Measurements from ENCODE around the gene TAPT1.
"Not testable (repeated sequence)": the region's sequence is repeated elsewhere in the genome, so short reads cannot be mapped to it uniquely, and the experiment has no call there.

The TAPT1 gene

DNA sequence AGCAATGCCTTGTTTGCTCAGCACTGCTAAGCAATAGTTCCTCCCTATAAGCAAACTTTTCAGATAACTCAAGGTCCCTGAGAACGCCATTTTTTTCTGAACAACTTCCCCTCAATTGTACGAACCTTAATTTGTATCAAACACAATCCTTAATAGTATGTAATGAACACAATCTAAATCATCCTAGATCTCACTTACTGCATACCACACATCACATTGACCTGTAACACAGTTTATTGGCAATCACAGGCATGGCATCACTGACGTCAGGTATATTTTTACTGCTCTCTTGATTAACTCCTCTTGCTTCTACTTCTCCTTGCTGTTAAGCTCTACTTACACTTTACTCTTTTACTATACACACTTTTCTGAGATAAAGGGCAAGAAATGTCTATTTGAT is 67.0 kb downstream of the TAPT1 start:
- no peak overlapping the region for H3K4me3 ChIP-seq (ENCODE audit: low read length)
- TF ChIP-seq, protein P1, sequence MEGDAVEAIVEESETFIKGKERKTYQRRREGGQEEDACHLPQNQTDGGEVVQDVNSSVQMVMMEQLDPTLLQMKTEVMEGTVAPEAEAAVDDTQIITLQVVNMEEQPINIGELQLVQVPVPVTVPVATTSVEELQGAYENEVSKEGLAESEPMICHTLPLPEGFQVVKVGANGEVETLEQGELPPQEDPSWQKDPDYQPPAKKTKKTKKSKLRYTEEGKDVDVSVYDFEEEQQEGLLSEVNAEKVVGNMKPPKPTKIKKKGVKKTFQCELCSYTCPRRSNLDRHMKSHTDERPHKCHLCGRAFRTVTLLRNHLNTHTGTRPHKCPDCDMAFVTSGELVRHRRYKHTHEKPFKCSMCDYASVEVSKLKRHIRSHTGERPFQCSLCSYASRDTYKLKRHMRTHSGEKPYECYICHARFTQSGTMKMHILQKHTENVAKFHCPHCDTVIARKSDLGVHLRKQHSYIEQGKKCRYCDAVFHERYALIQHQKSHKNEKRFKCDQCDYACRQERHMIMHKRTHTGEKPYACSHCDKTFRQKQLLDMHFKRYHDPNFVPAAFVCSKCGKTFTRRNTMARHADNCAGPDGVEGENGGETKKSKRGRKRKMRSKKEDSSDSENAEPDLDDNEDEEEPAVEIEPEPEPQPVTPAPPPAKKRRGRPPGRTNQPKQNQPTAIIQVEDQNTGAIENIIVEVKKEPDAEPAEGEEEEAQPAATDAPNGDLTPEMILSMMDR (conservative IDR thresholded peaks at IDR 0.05; ENCODE audit: low read depth, low read length) = no peak
- DNase-seq (ENCODE audit: low read depth) = no peak

GRCh38 chr4:16158504-16158852 is 67.8 kb downstream of the TAPT1 start:
- H3K4me3 ChIP-seq (ENCODE audit: low read length) = peak overlapping the region; percentile 11
- TF ChIP-seq, protein P1 (conservative IDR thresholded peaks at IDR 0.05; ENCODE audit: low read depth, low read length) = no peak
- peak; percentile 51 for DNase-seq (ENCODE audit: low read depth)

GRCh38 chr4:16157609-16158503 is 68.4 kb downstream of the TAPT1 start:
- TF ChIP-seq, protein P1 (conservative IDR thresholded peaks at IDR 0.05; ENCODE audit: low read depth, low read length) = no peak
- DNase-seq (ENCODE audit: low read depth) = peak; percentile 56
- H3K4me3 ChIP-seq (ENCODE audit: low read length) = peak overlapping the region; percentile 11

DNA sequence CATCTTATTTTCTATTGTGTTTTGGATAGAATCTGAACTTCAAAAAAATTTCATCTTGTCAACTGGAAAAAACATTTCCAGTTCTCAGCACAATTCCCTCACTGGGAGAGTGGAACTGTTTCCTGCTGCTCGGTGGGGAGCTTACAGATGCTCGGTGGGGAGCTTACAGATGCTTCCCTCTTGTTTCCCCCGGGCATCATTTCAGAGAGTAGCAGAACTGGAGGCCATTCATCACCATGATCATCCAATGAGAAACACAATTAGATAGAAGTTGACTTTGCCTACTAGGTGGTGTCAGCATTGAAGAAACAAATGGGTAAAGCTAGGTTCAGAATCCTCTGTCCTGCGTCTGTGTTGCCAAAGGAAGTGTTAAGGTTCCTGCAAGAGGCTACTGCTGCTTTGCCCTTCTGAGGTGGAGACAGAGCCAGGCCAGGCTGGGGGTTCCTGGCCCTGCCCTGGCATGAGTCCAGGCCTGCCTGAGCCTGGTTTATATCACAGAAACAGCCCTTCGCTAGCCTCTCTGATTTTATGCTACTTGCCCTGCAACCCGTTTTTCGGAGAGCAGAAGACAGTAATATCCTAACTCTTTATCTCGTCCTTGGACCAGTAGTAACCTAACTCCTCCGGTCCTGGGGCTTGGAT is 70.6 kb downstream of the TAPT1 start:
- no peak for DNase-seq (ENCODE audit: low read depth)
- no peak overlapping the region for H3K4me3 ChIP-seq (ENCODE audit: low read length)
- TF ChIP-seq, protein P1 (conservative IDR thresholded peaks at IDR 0.05; ENCODE audit: low read depth, low read length) = no peak

DNA sequence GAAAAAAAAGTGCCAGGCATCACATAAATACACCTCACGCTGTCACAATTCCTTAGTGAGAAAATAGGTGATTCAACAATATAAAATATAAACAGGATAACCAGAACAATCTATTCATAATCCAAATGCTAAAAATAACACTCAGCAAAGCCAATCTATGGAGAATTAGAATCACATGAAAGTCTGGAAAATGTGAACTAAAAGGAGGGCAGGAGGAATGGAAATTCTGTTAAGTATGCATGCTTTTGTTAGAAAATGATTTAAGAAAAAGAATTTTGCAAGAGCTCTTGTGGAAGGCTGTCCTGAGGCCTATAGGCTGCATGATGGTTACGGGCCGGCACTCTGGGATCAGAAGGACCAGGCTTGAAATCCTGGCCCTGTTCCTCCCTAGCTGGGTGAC is 71.8 kb downstream of the TAPT1 start:
- DNase-seq (ENCODE audit: low read depth) = no peak
- H3K4me3 ChIP-seq (ENCODE audit: low read length) = no peak overlapping the region
- TF ChIP-seq, protein P1 (conservative IDR thresholded peaks at IDR 0.05; ENCODE audit: low read depth, low read length) = no peak

DNA sequence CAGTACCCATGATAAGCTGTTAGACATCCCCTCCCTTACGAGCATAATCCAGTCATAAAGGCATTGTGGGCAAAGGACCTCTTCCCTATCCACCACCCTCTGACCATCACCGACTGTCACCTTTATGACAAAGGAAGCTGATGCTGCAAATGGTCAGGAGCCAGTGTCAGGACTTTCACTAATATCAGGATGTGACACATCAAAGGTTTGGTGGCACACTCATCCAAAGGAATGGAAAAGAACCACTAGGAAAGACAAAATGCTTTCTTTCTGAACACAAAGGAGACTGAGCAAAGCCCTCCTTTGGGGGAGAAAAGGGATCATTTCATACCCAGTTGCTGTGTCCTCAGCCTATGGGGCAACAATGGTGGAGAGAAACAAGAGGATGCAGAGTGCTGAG is 75.6 kb downstream of the TAPT1 start:
- no peak overlapping the region for H3K4me3 ChIP-seq (ENCODE audit: low read length)
- DNase-seq (ENCODE audit: low read depth) = no peak
- TF ChIP-seq, protein P1 (conservative IDR thresholded peaks at IDR 0.05; ENCODE audit: low read depth, low read length) = no peak

GRCh38 chr4:16144913-16145312 is 81.4 kb downstream of the TAPT1 start:
- not testable (repeated sequence) for H3K4me3 ChIP-seq (ENCODE audit: low read length); DNase-seq (ENCODE audit: low read depth)

Data from retinal pigment epithelial cell (primary cell).